Islet precursor cell (in vitro differentiated cells): ENCODE measurements around the gene OLA1.

Source experiments
- DNase-seq: peaks from one replicate; pipeline ENCODE4 v3.0.0-alpha.2; 2018

Gene OLA1

GRCh38 chr2:174224125-174224524, 24.2 kb downstream of the OLA1 start:
- DNase-seq: no peak

- no peak for DNase-seq
Measured at GRCh38 chr2:174223388-174223787, 24.9 kb downstream of the OLA1 start.

- DNase-seq: no peak
Measured at GRCh38 chr2:174222154-174222553, 26.2 kb downstream of the OLA1 start.

DNA sequence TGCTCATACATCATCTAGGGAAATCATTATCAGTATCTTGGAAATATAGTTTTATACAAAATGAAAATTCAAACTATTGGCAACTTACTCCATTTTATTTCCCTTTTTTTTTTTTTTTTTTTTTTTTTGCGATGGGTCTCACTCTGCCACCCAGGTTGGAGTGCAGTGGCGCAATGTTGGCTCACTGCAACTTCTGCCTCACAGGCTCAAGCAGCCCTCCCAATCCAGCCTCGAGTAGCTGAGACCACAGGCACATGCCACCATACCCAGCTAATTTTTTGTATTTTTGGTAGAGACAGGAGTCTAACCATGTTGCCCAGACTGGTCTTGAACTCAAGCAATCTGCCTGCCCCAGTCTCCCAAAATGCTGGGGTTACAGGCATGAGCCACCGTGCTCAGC, 29.0 kb downstream of the OLA1 start:
- no peak for DNase-seq

DNA sequence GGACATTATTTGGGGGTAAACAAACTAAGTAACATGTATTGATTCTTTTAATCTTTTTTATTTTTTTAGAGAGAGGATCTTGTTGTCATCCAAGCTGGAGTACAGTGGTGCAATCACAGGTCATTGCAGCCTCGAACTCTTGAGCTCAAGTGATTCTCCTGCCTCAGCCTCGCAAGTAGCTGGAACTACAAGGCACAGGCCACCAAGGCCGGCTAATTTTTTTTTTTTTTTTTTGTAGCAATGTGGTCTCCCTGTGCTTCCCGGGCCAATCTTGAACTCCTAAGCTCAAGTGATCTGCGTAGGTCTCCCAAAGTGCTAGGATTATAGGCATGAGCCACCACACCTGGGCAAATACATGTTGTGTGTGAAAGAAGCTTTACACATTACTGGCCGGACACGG, 29.6 kb downstream of the OLA1 start:
- no peak for DNase-seq

- no peak for DNase-seq
Measured at GRCh38 chr2:174217869-174218268, 30.5 kb downstream of the OLA1 start.

DNA sequence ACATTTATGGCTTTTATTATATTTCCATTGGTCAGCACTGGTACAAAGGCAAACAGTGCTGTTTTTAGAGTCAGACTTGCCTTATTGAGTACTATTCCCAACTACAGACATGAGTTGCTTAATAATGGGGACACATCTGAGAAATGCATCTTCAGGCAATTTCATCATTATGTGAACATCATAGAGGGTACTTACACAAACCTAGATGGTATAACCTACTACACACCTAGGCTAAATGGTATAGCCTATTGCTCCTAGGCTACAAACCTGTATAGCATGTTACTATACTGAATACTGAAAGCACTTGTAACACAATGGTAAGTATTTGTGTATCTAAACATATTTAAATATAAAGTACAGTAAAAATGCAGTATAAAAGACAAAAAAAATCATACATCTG, 36.4 kb downstream of the OLA1 start:
- no peak for DNase-seq

DNA sequence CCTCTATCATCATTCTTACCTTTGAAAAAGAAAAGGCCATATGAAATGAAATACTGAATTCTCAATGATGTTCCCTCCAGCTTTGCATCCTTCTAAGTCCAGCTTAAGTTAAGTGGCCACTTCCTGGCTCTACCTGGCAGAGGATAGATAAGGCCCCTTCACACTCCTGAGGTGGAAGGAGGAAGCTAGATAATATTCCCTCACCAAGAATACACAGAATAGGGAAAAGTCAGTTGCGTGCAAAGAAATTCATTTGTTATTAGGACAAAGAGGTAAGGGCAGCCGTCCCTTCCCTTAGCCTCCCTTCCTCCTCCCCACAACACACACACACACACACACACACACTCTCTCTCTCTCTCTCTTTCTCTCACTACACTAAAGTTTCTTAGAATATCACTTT, 37.5 kb downstream of the OLA1 start:
- DNase-seq: no peak

DNA sequence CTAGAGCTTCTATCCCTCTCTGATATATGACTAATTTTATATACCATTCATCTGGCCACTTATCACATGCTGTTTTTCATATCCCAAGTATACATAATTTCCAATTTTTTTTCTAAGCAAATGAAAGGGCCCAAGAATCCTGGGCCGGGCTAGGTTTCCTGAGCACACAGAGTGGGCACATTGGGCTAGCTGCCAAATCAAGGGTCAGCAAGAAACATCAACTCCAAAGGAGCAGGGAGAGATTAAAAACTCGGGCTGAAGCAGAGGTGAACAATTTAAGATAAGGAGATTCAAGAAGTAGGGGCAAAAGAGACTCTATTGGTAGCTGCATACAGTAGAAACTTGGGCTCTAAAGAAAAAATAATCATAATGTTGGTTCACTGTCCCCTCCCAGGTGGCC, 39.0 kb downstream of the OLA1 start:
- DNase-seq: no peak

- no peak for DNase-seq
Measured at GRCh38 chr2:174208026-174208425, 40.3 kb downstream of the OLA1 start.

GRCh38 chr2:174205562-174205961, 42.8 kb downstream of the OLA1 start:
- DNase-seq: no peak

GRCh38 chr2:174202188-174202587, 46.1 kb downstream of the OLA1 start:
- DNase-seq: no peak

GRCh38 chr2:174198846-174199564, 49.3 kb downstream of the OLA1 start:
- DNase-seq: no peak

DNA sequence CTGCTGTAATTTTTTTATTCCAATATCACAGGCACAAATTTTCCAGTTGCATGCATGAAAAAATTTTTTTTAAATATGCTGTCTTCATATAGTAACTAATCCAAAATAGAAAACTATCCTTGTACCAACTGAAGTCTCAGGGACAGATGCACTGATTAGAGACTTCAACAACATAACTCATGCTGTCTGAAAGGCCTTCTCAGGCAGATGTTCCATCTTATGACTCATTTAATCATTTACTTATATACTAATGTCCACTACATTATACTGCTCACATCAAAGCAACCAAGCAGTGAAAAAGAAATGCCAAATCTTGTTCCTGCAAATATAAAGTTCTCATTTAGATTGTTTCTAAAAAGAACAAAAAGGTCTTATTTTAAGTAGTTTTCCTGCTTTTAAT, 53.1 kb downstream of the OLA1 start:
- no peak for DNase-seq

DNA sequence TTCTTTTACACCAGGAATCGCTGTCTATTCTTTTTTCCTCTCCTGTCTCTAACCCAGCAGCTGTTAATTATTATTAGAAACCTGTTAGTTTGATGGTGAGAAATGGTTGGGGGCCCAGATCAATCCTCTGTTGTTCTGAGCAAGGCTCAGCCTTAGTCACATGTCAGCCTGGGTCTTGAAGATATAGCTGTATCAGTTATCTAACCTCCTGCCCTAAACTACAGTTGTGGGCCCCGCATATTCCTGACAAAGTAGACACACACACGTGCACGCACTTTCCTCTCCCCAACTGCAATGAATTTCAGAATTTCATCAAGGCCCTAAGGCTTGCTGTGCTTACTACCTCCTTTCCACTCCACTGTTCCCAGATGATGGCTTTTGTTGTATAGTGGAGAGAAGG, 54.6 kb downstream of the OLA1 start:
- no peak for DNase-seq

DNA sequence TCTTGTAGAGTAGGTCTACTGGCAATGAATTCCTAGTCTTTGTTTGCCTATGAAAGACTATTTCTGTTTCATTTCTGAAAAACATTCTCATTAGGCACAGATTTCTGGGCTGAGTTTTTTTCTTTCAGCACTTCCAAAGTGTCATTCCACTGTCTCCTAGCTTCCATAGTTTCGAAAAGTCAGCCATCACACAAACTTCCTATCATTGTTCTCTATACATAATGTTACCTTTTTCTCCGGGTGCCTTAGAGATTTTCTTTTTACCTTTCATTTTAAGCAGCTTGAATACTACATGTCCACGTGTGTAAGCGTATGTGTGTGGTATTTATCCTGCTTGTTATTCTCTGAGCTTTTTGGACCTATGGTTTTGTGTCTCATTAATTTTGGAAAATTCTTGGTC, 55.7 kb downstream of the OLA1 start:
- no peak for DNase-seq

- no peak for DNase-seq
Measured at GRCh38 chr2:174191342-174192074, 56.8 kb downstream of the OLA1 start.

GRCh38 chr2:174184915-174185314, 63.4 kb downstream of the OLA1 start:
- DNase-seq: no peak

DNA sequence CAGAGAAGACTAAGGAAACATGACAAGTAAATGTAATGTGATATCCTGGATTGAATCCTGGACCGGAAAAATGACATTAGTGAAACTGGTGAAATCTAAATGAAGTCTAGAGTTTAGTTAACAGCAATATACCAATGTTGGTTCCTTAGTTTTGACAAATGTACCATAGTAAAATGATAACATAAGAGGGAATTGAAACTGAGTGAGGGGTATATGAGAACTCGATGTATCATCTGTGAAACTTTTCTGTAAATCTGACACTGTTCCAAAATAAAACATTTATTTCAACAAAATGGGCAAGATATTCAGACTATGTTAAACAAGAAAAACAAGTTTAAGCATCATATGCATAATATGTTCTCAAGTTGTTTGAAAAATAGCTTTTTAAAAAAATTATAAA, 63.8 kb downstream of the OLA1 start:
- no peak for DNase-seq

- no peak for DNase-seq
Measured at GRCh38 chr2:174183076-174183475, 65.3 kb downstream of the OLA1 start.

GRCh38 chr2:174181368-174181767, 67.0 kb downstream of the OLA1 start:
- DNase-seq: no peak

GRCh38 chr2:174180726-174181236, 67.6 kb downstream of the OLA1 start:
- no peak for DNase-seq

DNA sequence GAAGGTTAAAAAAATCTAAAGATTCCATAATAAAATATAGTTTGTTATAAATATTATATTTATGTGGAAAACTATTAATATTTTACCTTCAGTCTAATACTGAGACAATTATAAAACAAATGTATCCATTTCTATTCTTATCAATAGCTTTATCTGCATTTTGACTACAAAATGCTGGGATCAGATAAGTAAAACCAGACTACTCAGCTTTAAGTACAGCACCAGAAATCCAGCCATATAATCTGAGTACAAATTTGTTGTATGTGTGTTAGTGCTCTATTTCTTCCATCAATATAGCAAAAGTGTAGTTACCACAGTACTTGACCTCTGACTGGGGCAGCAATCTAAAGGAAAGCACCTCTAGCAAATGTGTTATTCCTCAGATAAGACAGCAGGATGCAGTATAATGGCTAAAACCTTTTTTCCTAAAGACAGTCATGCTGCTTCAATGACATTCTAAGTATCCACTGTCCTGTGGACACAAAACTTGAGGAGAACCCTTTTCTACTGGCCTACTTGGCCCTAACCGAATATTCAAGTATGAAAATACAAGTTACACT, 68.1 kb downstream of the OLA1 start:
- DNase-seq: no peak

DNA sequence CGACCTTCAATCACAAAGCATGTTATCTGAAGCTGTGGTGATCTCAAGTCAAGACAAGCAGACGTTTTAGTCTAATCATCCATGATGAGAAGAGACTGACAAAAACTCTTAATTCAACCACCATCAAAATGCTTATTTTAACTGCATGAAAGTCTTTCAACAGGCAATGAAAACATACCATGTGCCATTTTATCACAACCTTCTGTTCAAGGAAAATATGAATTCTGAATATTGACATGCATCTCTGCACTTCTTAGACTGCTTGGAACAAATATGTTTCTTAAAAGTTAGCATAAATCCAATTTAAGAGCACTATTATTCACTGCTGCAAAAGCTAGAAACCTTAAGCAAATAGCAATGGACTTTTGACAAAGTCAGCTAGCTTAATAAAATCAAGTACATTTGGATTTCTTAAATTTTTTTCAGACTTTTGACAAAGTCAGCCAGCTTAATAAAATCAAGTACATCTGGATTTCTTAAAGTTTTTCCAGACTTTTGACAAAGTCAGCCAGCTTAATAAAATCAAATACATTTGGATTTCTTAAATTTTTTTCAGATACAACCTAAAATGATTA, 70.9 kb downstream of the OLA1 start:
- no peak for DNase-seq
